Measurements from ENCODE around the gene IMMT. TPM values are rescaled to one million over a fixed set of nuclear protein-coding genes. Genes with fewer than 3 reads are reported as not detected.

Gene IMMT
- total and polyA plus RNA-seq, 2 donors (not counting 1 experiment from before 2014, with no cell fraction given): 23.5 to 66.0 TPM

- no peak overlapping the region for H3K27ac Mint-ChIP-seq
- POLR2A ChIA-PET: no interaction called here
- peaks cover 8 to 43% of the 10 kb centered on the region in 2 experiments for H3K36me3 ChIP-seq (replicated peaks in 1 of 2; ENCODE audit: control extremely low read depth in 1 of 2, control insufficient read depth in 1 of 2, extremely low read depth in 1 of 2, insufficient read depth in 2 of 2, low read length in 1 of 2)
Observed at GRCh38 chr2:86214503-86214832, 19.2 kb upstream of the IMMT start.

More at GRCh38 chr2:86214503-86214832, 19.2 kb upstream of the IMMT start:
- Histone ChIP-seq H2AFZ (ENCODE audit: insufficient read depth, low read depth, low read length, poor library complexity, severe bottlenecking) (no peak overlapping the region), H3K9ac (ENCODE audit: low read length) (no peak overlapping the region), H3K27ac (ENCODE audit: low read length in 2 of 2) (no peak overlapping the region), H3K4me3 (ENCODE audit: control extremely low read depth in 1 of 5, extremely low read depth in 1 of 5, insufficient read depth in 1 of 5, low read depth in 2 of 5, low read length in 4 of 5) (no peak overlapping the region), H3K4me1 (ENCODE audit: control insufficient read depth in 2 of 2, insufficient read depth in 2 of 2, low read length in 2 of 2) (peaks cover 6 to 10% of the 10 kb centered on the region in 2 donors), H3K79me2 (ENCODE audit: control insufficient read depth, insufficient read depth, low read length) (no peaks in the 10 kb centered on the region), H3K4me2 (replicated peaks; ENCODE audit: low read depth, low read length, poor library complexity, severe bottlenecking) (no peak overlapping the region), H3K27me3 (replicated peaks in 1 of 4; ENCODE audit: control extremely low read depth in 1 of 4, control insufficient read depth in 3 of 4, insufficient read depth in 4 of 4, low read length in 3 of 4) (no peaks in the 10 kb centered on the region), H3K9me3 (ENCODE audit: control extremely low read depth in 1 of 3, control insufficient read depth in 2 of 3, insufficient read depth in 1 of 3, low read length in 2 of 3) (peaks cover 0 to 3% (median 0%) of the 10 kb centered on the region in 3 donors), H4K20me1 (ENCODE audit: control insufficient read depth, insufficient read depth, low read length, poor library complexity, severe bottlenecking) (no peaks in the 10 kb centered on the region)
- WGBS (ENCODE audit: insufficient coverage): no CpG with 5 or more reads among the region's 2 CpGs
- no peak for TF ChIP-seq CTCF (IDR thresholded peaks at IDR 0.05)
- TF ChIP-seq EZH2 (IDR thresholded peaks at IDR 0.05; ENCODE audit: borderline replicate concordance, insufficient read depth, low read depth, low read length, poor library complexity, severe bottlenecking): no peak
- Mint-ChIP-seq H3K4me1 (peaks cover 12% of the 10 kb centered on the region), H3K27me3 (no peaks in the 10 kb centered on the region), H3K4me3 (no peak overlapping the region), H3K9me3 (ENCODE audit: insufficient read depth) (no peaks in the 10 kb centered on the region)
- CTCF ChIA-PET: interaction anchor here (0.6 to 1.2 kb wide), 2 partner anchors 83 to 1004 kb away, joined by 3 read pairs; no protein-coding TSS in a partner anchor
- intact Hi-C loops (cut with micrococcal nuclease): no loop called here
- ATAC-seq (ENCODE audit: low read depth): no peak
- no peak for DNase-seq

All from B cell (primary cell).